Ovary (tissue), 3 donors: ENCODE results near the gene GSG1L2.

Experiments
- CTCF ChIP-seq, 3 donors: fragments of 450-650 bp in 2 of 3; fragments of 200-600 bp in 1 of 3; IDR thresholded peaks; one replicate each; pipeline versions ENCODE4 v1.5.1 to v1.8.0; 2016 to 2022; ENCODE audit warnings: antibody characterized with exemption in 3 of 3, mild to moderate bottlenecking in 1 of 3
- EP300 ChIP-seq: sonication (generic); formaldehyde crosslinking; IDR thresholded peaks from one replicate; pipeline ENCODE4 v1.6.1; 2017; ENCODE audit warnings: antibody characterized with exemption
- POLR2A ChIP-seq: fragments of 450-650 bp; IDR thresholded peaks from one replicate; pipeline ENCODE4 v1.6.1; 2017; ENCODE audit warnings: antibody characterized with exemption, mild to moderate bottlenecking, moderate library complexity
- donor health status: DM: no; HTN: no; CAD: no.

GRCh38 chr17:9824797-9825338 is 3.0 kb upstream of the GSG1L2 start:
- TF ChIP-seq CTCF (IDR thresholded peaks at IDR 0.05): no peak
- no peak for TF ChIP-seq POLR2A
- TF ChIP-seq EP300: no peak
